Osteoblast (primary cell): ENCODE measurements around the gene MAP3K21. TPM values are rescaled to one million over a fixed set of nuclear protein-coding genes. Genes with fewer than 3 reads are reported as not detected.

ENCODE experiments used
- DNase-seq: peaks from one replicate; pipeline ENCODE4 v3.0.0; 2011; ENCODE audit warnings: low spot score, mixed read lengths; ENCODE audit not compliant: insufficient read length; ENCODE audit errors: missing footprints
- H2AFZ ChIP-seq: 2 replicates; pipeline ENCODE4 v1.6.0; 2011; ENCODE audit warnings: mild to moderate bottlenecking, low read length
- H3K27ac ChIP-seq: 2 replicates; pipeline ENCODE4 v1.5.1; 2011; ENCODE audit warnings: mild to moderate bottlenecking, low read depth, low read length, moderate library complexity
- H3K27me3 ChIP-seq: 2 replicates; pipeline ENCODE4 v1.6.0; 2012; ENCODE audit warnings: mild to moderate bottlenecking, control low read depth, inconsistent platforms, low read length, moderate library complexity; ENCODE audit not compliant: insufficient read depth
- H3K36me3 ChIP-seq: 2 replicates; pipeline ENCODE4 v1.5.1; 2011; ENCODE audit warnings: mild to moderate bottlenecking, low read length, control low read depth, moderate library complexity; ENCODE audit not compliant: insufficient read depth
- H3K4me1 ChIP-seq: 2 replicates; pipeline ENCODE4 v1.5.1; 2011; ENCODE audit warnings: mild to moderate bottlenecking, low read length, control low read depth, moderate library complexity; ENCODE audit not compliant: insufficient read depth
- H3K4me2 ChIP-seq: 2 replicates; pipeline ENCODE4 v1.6.0; 2011; ENCODE audit warnings: mild to moderate bottlenecking, low read length; ENCODE audit not compliant: insufficient read depth
- H3K4me3 ChIP-seq: fragments of 200-600 bp; sonication (generic); 3 replicates; pipeline ENCODE4 v1.5.1; 2012; ENCODE audit warnings: mild to moderate bottlenecking, low read length, inconsistent platforms; ENCODE audit not compliant: insufficient read depth
- H3K79me2 ChIP-seq: 2 replicates; pipeline ENCODE4 v1.6.0; 2012; ENCODE audit warnings: mild to moderate bottlenecking, low read length, control low read depth, inconsistent platforms; ENCODE audit not compliant: insufficient read depth
- H3K9me3 ChIP-seq: 2 replicates; pipeline ENCODE4 v1.5.1; 2011; ENCODE audit warnings: low read depth, low read length, control low read depth
- H4K20me1 ChIP-seq: 2 replicates; pipeline ENCODE4 v1.6.0; 2012; ENCODE audit warnings: mild to moderate bottlenecking, low read length, control low read depth; ENCODE audit not compliant: insufficient read depth
- CTCF ChIP-seq: IDR thresholded peaks from 2 replicates; pipeline ENCODE4 v1.5.1; 2011; ENCODE audit warnings: mild to moderate bottlenecking, low read depth, low read length, moderate library complexity; ENCODE audit errors: extremely low read depth
- total RNA-seq: library from RNA; depleted of rRNA; stranded (reverse); fragments of >200 nt; gene quantifications from 2 replicates; pipeline ENCODE4 v1.2.3, GENCODE V29; 2012

Gene MAP3K21
- total RNA-seq, 1 donor = under 0.01 TPM

GRCh38 chr1:233354983-233355382 lies 27.5 kb downstream of the MAP3K21 start:
- H3K4me3 ChIP-seq = no peak overlapping the region
- no peaks in the 10 kb centered on the region for H3K27me3 ChIP-seq

GRCh38 chr1:233355841-233356704 lies 28.5 kb downstream of the MAP3K21 start:
- Histone ChIP-seq H3K4me1 (no peaks in the 10 kb centered on the region), H3K79me2 (no peaks in the 10 kb centered on the region), H3K27me3 (no peaks in the 10 kb centered on the region), H3K9me3 (no peaks in the 10 kb centered on the region), H3K4me3 (no peak overlapping the region), H3K4me2 (no peak overlapping the region), H3K27ac (no peak overlapping the region), H2AFZ (no peak overlapping the region), H4K20me1 (no peaks in the 10 kb centered on the region), H3K36me3 (no peaks in the 10 kb centered on the region)
- no peak for TF ChIP-seq CTCF
- no peak for DNase-seq

More at GRCh38 chr1:233354983-233355382, 27.5 kb downstream of the MAP3K21 start:
- no peak overlapping the region for H3K4me2 ChIP-seq
- no peaks in the 10 kb centered on the region for H3K9me3 ChIP-seq
- no peaks in the 10 kb centered on the region for H4K20me1 ChIP-seq
- no peak overlapping the region for H2AFZ ChIP-seq
- H3K27ac ChIP-seq = no peak overlapping the region
- no peaks in the 10 kb centered on the region for H3K79me2 ChIP-seq
- H3K36me3 ChIP-seq = no peaks in the 10 kb centered on the region
- no peaks in the 10 kb centered on the region for H3K4me1 ChIP-seq
- TF ChIP-seq CTCF = no peak
- no peak for DNase-seq

- H3K4me2 ChIP-seq = no peak overlapping the region
- no peaks in the 10 kb centered on the region for H3K27me3 ChIP-seq
- no peak for DNase-seq
- TF ChIP-seq CTCF = no peak
- no peaks in the 10 kb centered on the region for H3K79me2 ChIP-seq
- H3K27ac ChIP-seq = no peak overlapping the region
- H3K4me3 ChIP-seq = no peak overlapping the region
- H3K36me3 ChIP-seq = no peaks in the 10 kb centered on the region
- H2AFZ ChIP-seq = no peak overlapping the region
- H4K20me1 ChIP-seq = no peaks in the 10 kb centered on the region
- no peaks in the 10 kb centered on the region for H3K9me3 ChIP-seq
- no peaks in the 10 kb centered on the region for H3K4me1 ChIP-seq
Observed at GRCh38 chr1:233356705-233356987, 29.1 kb downstream of the MAP3K21 start.

DNA sequence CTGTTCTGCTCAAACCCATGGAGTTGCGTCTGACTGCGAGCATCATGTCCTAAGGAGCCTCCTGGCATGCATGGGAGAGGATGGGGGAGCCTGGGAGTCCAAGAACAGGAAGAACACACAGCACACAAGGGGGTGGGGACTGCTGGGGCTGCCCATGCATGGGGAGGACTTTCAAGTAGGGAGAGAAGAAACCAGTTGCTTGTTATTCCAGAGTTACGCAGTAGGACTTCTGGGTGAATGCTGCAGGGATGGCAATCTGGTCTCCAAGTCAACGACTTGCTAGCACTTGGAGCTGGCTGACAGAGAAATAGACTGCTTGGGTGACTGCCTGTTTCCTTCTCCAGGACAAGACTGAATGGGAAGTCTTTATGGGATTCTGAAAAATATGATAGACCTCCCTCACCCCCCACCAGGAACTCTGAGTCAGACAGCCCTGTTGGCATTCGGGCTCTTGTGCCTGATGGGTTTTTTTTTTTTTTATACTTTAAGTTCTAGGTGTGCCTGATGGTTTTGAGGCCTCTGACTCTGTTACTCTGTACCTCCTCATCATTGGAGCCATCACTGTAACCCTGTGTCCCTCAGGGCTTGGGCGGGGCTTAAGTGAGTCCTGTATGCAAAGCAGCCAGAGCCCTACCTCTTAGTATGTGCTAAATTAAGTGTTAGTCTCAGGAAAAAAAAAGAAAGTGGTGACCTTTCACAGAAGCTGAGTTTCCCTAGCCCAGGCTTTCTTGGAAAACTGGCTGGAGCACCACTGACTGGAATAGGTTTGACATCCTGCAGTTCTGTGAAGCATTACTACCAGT lies 30.3 kb downstream of the MAP3K21 start:
- no peak for TF ChIP-seq CTCF
- H3K36me3 ChIP-seq = no peaks in the 10 kb centered on the region
- H3K27ac ChIP-seq = no peak overlapping the region
- H3K4me1 ChIP-seq = no peaks in the 10 kb centered on the region
- no peaks in the 10 kb centered on the region for H3K9me3 ChIP-seq
- H3K79me2 ChIP-seq = no peaks in the 10 kb centered on the region
- H3K27me3 ChIP-seq = no peaks in the 10 kb centered on the region
- H3K4me3 ChIP-seq = no peak overlapping the region
- H3K4me2 ChIP-seq = no peak overlapping the region
- DNase-seq = no peak
- no peaks in the 10 kb centered on the region for H4K20me1 ChIP-seq
- H2AFZ ChIP-seq = no peak overlapping the region
